Activated B cell treated with CpG ODN at 0.5 μM for 24 hours (primary cell): Measurements from ENCODE around the gene ADM2. TPM values are rescaled to one million over a fixed set of nuclear protein-coding genes. Genes with fewer than 3 reads are reported as not detected.

ENCODE experiments used
- ATAC-seq: fragments of 200-7000 bp; cut with Tn5 transposase; one replicate; pipeline ENCODE4 v1.10.0; 2021; ENCODE audit warnings: low read depth, mild to moderate bottlenecking, moderate library complexity
- CTCF ChIA-PET: fragments of 350-600 bp; sonication (Branson Sonifier 250); formaldehyde crosslinking; loops from one replicate; lab custom pipeline; 2021; ENCODE audit warnings: antibody characterized with exemption; lab: Charles Lee
- POLR2A ChIA-PET: fragments of 350-600 bp; sonication (Branson Sonifier 250); formaldehyde crosslinking; loops from one replicate; lab custom pipeline; 2021; ENCODE audit warnings: antibody characterized with exemption; lab: Charles Lee
- DNase-seq: peaks from one replicate; pipeline ENCODE4 v3.0.0; 2022
- H3K27ac Mint-ChIP-seq: one replicate; pipeline ENCODE4 v1.8.0; 2020; ENCODE audit warnings: mixed read lengths
- H3K27me3 Mint-ChIP-seq: one replicate; pipeline ENCODE4 v1.8.0; 2021; ENCODE audit warnings: mixed read lengths
- H3K36me3 Mint-ChIP-seq: one replicate; pipeline ENCODE4 v1.8.0; 2021; ENCODE audit warnings: low read depth, mixed read lengths
- H3K4me1 Mint-ChIP-seq: one replicate; pipeline ENCODE4 v1.8.0; 2021; ENCODE audit warnings: mixed read lengths
- H3K4me3 Mint-ChIP-seq: one replicate; pipeline ENCODE4 v1.8.0; 2020; ENCODE audit warnings: mild to moderate bottlenecking, mixed read lengths
- H3K9me3 Mint-ChIP-seq: one replicate; pipeline ENCODE4 v1.8.0; 2020; ENCODE audit warnings: mixed read lengths
- intact Hi-C: fragments of 100-400 bp; cut with micrococcal nuclease; formaldehyde crosslinking; loops from one replicate; pipeline ENCODE4 v1.15.1; 2024
- total RNA-seq: library from RNA; stranded (reverse); gene quantifications from 2 replicates; pipeline ENCODE4 v1.2.3, GENCODE V29; 2022
- TF ChIP-seq, protein P1 (sequence below): fragments of 200-600 bp; IDR thresholded peaks from one replicate; pipeline ENCODE4 v1.8.0; 2022; ENCODE audit warnings: antibody characterized with exemption, mild to moderate bottlenecking

ADM2 gene
- total RNA-seq, 1 donor from 2014 or later = 5.2 TPM

DNA sequence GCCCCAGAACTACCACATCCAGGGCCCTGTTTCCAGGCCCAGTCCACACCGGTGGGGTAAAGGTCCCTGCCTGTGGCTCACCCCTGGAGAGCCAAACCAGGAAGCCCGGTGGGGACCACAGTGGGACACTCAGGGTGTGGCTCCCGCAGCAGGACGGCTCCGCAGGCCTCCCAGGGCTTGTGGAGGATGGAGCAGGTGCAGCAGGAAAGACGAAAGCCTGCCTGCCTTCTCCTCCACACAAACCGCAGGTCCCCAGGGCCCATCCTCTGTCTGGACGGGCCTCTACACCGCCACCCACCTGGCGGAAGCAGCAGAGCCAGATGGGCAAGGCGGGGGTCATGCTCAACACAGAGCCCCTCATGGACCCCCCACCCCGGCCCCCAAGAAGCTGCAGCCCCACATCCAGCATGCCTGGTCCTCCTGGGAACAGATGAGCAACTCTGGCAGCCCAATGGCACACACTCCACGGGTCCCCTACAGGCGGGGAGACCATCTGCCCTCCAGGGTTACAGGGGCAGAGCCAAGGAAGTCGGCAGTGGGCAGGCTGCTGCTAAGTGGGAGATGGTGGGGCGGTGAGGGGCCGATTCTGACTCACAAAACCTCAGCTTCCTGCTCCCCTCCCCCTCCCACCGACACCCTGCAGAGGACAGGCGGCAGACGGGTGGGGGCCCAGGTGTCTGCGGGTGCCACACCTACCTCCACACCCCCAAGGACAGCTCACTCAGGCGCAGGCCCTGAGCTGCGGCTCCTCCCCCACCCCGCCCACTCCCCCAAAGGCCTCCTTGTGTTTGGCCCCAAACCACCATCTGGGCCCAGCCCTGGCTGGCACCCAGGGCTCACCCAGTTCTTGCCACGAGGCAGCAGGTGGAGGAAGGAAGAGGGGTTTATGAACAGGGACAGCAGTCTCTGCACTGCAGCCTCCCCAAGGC lies 11.7 kb upstream of the ADM2 start:
- H3K27ac Mint-ChIP-seq = peak overlapping the region; percentile 88
- no peaks in the 10 kb centered on the region for H3K9me3 Mint-ChIP-seq
- no peaks in the 10 kb centered on the region for H3K27me3 Mint-ChIP-seq
- DNase-seq = peak; percentile 84
- H3K36me3 Mint-ChIP-seq = peaks cover 29% of the 10 kb centered on the region
- intact Hi-C loops = loop anchor here (1.0 to 10.0 kb wide), 11 partner anchors 12 to 535 kb away; partner anchors contain the start of genes ADM2, CHKB, LMF2 and SCO2
- ChIA-PET CTCF (interaction anchor here (0.7 to 2.5 kb wide), 6 partner anchors 10 to 151 kb away, joined by 3 to 12 read pairs (median 4); partner anchors contain the start of gene SCO2), POLR2A (interaction anchor here (0.5 to 3.7 kb wide), 28 partner anchors 11 to 464 kb away, joined by 3 to 37 read pairs (median 5); partner anchors contain the start of genes ADM2, CHKB, HDAC10 and LMF2)
- peak; percentile 81 for ATAC-seq
- TF ChIP-seq, protein P1, sequence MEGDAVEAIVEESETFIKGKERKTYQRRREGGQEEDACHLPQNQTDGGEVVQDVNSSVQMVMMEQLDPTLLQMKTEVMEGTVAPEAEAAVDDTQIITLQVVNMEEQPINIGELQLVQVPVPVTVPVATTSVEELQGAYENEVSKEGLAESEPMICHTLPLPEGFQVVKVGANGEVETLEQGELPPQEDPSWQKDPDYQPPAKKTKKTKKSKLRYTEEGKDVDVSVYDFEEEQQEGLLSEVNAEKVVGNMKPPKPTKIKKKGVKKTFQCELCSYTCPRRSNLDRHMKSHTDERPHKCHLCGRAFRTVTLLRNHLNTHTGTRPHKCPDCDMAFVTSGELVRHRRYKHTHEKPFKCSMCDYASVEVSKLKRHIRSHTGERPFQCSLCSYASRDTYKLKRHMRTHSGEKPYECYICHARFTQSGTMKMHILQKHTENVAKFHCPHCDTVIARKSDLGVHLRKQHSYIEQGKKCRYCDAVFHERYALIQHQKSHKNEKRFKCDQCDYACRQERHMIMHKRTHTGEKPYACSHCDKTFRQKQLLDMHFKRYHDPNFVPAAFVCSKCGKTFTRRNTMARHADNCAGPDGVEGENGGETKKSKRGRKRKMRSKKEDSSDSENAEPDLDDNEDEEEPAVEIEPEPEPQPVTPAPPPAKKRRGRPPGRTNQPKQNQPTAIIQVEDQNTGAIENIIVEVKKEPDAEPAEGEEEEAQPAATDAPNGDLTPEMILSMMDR = no peak
- H3K4me3 Mint-ChIP-seq = peak overlapping the region; percentile 68
- peaks cover 69% of the 10 kb centered on the region for H3K4me1 Mint-ChIP-seq

GRCh38 chr22:50470491-50470890 lies 10.9 kb upstream of the ADM2 start:
- ChIA-PET POLR2A (interaction anchor here (0.5 to 3.7 kb wide), 21 partner anchors 10 to 632 kb away, joined by 3 to 37 read pairs (median 5); partner anchors contain the start of genes ADM2, CHKB, HDAC10 and LMF2), CTCF (interaction anchor here (0.7 to 2.5 kb wide), 6 partner anchors 11 to 151 kb away, joined by 3 to 12 read pairs (median 4); partner anchors contain the start of gene SCO2)
- DNase-seq = no peak
- Mint-ChIP-seq H3K36me3 (peaks cover 23% of the 10 kb centered on the region), H3K27ac (peak overlapping the region; percentile 88), H3K4me1 (peaks cover 72% of the 10 kb centered on the region), H3K27me3 (no peaks in the 10 kb centered on the region), H3K4me3 (peak overlapping the region; percentile 68), H3K9me3 (no peaks in the 10 kb centered on the region)
- intact Hi-C loops = loop anchor here (1.0 to 10.0 kb wide), 7 partner anchors 11 to 536 kb away; partner anchors contain the start of genes ADM2, LMF2, SCO2 and TUBGCP6
- TF ChIP-seq, protein P1 = no peak
- ATAC-seq = peak; percentile 9

- intact Hi-C loops = loop anchor here (5.0 to 10.0 kb wide), 4 partner anchors 69 to 537 kb away; partner anchors contain the start of gene TUBGCP6
- H3K27ac Mint-ChIP-seq = peak overlapping the region; percentile 88
- no peaks in the 10 kb centered on the region for H3K9me3 Mint-ChIP-seq
- ChIA-PET POLR2A (interaction anchor here (0.7 to 3.7 kb wide), 5 partner anchors 37 to 280 kb away, joined by 3 to 37 read pairs (median 11); partner anchors contain the start of genes CHKB, LMF2, NCAPH2 and SCO2), CTCF (interaction anchor here (2.5 kb wide), 1 partner anchor 26 kb away, joined by 12 read pairs; no protein-coding TSS in a partner anchor)
- ATAC-seq (no peak), DNase-seq (no peak)
- TF ChIP-seq, protein P1 = no peak
- peaks cover 74% of the 10 kb centered on the region for H3K4me1 Mint-ChIP-seq
- no peaks in the 10 kb centered on the region for H3K27me3 Mint-ChIP-seq
- H3K36me3 Mint-ChIP-seq = peaks cover 16% of the 10 kb centered on the region
- H3K4me3 Mint-ChIP-seq = peak overlapping the region; percentile 68
Observed at GRCh38 chr22:50471197-50471847, 10.0 kb upstream of the ADM2 start.

- H3K27me3 Mint-ChIP-seq = no peaks in the 10 kb centered on the region
- ATAC-seq = no peak
- peak overlapping the region; percentile 48 for H3K4me3 Mint-ChIP-seq
- intact Hi-C loops = loop anchor here (5.0 to 10.0 kb wide), 4 partner anchors 70 to 537 kb away; partner anchors contain the start of gene TUBGCP6
- ChIA-PET CTCF (interaction anchor here (1.6 kb wide), 1 partner anchor 53 kb away, joined by 4 read pairs; the partner anchor contains the start of gene SCO2), POLR2A (interaction anchor here (0.6 to 3.7 kb wide), 2 partner anchors 9 to 54 kb away, joined by 4 to 37 read pairs; partner anchors contain the start of gene SCO2)
- TF ChIP-seq, protein P1 = no peak
- no peaks in the 10 kb centered on the region for H3K9me3 Mint-ChIP-seq
- peaks cover 71% of the 10 kb centered on the region for H3K4me1 Mint-ChIP-seq
- H3K36me3 Mint-ChIP-seq = peaks cover 10% of the 10 kb centered on the region
- DNase-seq = no peak
- peak overlapping the region; percentile 88 for H3K27ac Mint-ChIP-seq
Observed at GRCh38 chr22:50471962-50472361, 9.4 kb upstream of the ADM2 start.
